Inflammatory macrophage treated with lipopolysaccharide for 4 hours (primary cell): ENCODE data around the gene SEC63.

Source experiments
- DNase-seq: peaks from one replicate; pipeline ENCODE4 v3.0.0-alpha.2; 2020

The SEC63 gene

DNA sequence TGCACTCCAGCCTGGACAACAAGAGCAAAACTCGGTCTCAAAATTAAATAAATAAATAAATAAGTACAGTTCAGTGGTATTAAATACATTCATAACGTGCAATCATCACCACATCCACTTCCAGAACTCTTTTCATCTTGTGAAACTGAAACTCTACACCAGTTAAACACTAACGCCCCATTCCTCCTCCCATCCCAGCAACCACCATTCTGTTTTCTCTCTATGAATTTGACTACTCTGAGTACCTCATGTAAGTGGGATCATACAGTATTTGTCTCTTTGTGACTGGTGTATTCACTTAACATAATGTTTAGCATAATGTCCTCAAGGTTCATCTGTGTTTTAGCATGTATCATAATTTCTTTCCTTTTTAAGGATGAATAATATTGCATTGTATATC lies 104.8 kb downstream of the SEC63 start:
- no peak for DNase-seq

GRCh38 chr6:107849325-107849724 lies 108.7 kb downstream of the SEC63 start:
- DNase-seq: no peak

GRCh38 chr6:107847844-107848802 lies 109.9 kb downstream of the SEC63 start:
- peak; percentile 76 for DNase-seq

DNA sequence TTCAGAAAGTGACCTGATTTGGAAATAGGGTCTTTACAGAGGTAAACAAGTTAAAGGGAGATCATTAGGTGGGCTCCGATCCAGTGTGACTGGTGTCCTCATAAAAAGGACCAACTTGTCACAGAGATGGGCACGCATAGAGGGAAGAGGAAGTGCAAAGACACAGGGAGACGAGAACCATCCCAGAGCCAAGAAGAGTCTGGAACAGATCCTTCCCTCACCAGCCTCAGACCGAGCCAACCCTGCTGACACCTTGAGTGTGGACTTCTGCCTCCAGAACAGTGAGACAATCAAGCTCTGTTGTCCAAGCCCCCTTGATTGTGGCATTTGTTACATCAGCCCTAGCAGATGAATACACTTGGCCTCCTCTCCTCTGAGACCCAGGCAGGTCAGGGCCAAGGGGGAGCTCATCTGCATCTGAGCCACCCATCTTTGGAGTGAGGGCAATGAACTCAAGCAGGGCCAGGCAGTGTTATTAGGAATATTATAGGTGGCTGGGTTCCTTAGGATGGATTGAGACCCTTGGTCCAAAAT lies 111.7 kb downstream of the SEC63 start:
- DNase-seq: no peak

GRCh38 chr6:107845777-107846176 lies 112.2 kb downstream of the SEC63 start:
- no peak for DNase-seq

- no peak for DNase-seq
Measured at GRCh38 chr6:107843400-107843799, 114.6 kb downstream of the SEC63 start.

DNA sequence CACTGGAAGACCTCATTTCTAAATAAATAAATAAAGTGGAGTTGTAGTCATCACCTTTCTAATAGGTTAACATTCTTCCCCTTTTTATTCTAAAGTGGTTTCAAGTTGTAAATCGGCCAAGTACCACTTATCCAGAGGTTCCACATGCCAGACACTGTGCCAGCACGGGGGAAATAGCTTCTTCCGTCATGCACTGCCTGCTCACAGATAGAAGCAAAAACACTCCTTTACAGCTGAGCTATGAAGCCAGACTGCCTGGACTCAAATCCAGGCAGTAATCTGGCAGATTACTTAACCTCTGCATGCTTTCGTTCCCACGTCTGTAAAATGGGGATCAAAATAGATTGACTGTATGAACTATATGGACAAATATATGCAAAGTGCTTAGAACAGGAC lies 116.7 kb downstream of the SEC63 start:
- no peak for DNase-seq

DNA sequence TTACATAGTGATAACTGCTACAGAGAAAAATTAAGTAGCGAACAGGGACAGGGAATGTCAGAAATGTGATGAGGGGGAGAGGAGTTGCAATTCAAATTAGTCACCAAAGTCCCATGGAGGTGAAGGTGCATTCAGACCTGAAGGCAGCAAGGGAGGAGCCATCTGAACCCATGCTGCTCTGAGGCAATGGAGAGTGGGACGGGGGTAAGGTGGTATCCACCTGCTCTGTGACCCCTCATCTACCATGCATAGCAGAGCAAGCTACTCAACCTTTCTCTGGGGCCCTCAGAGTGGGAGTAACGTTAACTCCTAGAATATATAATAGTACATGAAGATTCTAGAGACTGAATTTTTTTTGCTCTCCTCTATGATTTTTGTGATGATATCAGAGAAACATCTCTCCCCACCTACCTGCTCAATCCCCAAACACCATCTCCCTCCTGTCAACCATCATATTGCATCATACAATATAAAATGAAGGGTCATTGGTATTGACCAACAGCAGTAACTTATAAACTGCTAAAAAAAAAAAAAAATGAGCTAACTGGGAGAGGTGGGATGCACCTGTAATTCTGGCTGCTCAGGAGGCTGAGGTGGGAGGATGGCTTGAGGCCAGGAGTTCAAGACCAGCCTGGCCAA lies 117.3 kb downstream of the SEC63 start:
- no peak for DNase-seq

DNA sequence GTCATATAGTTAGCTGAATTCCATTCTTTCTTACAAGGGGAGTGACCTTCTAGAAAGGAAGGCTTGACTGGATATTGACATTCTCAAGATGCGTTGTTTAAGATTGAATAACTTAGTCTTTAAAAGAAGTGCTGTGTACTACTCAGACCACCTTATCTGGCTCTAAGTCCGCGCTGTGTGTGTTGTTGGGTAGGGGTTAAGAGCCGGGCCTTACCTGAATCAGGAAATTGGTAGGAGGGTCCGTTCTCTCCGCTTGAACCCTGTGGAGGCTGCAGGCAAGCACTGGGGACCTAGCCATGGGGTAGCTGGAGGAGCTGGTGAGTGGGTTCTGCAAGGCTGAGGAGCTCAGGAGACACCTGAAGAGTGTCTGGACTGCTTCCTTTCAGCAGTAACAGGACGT lies 124.9 kb downstream of the SEC63 start:
- no peak for DNase-seq

GRCh38 chr6:107832151-107833056 lies 125.6 kb downstream of the SEC63 start:
- DNase-seq: peak; percentile 28

DNA sequence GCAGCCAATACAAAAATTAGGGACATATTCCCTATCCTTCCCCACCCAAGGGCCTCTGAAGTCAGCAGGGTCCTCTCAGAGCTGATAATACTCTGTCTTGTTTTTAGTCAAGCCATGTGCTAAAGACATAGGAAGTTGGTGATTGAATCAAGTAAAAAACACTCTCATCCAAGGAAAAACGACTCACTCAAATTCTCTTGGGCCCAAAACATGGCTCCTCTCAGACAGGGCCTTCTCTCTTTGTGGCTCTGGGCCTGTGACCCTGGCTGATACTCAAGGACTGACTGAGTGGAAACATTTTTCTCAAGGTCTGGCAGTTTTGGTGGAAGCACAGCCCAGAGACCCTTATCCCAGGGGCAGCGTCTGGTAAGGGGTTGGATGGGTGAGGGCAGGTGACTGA lies 127.9 kb downstream of the SEC63 start:
- no peak for DNase-seq

DNA sequence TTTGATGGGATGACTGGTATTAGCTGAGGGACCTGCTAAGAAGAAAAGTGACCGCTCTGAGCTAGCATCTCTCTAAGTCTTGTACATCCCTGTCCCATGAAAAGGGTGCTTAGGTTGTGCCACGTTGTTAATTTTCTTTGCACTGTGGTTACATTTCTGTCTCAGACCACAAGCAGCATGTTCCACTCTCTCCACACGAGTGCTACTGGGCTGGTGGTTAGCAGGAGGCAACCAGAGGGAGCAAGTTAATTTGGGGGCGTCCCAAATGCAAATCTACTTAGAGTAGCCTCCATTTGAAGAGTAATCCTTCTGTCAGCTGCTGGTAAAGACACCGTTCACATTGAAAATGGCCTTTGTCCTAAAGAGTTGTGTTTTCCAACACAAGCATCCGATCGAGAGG lies 130.5 kb downstream of the SEC63 start:
- DNase-seq: no peak

GRCh38 chr6:107823047-107823557 lies 134.9 kb downstream of the SEC63 start:
- DNase-seq: no peak

DNA sequence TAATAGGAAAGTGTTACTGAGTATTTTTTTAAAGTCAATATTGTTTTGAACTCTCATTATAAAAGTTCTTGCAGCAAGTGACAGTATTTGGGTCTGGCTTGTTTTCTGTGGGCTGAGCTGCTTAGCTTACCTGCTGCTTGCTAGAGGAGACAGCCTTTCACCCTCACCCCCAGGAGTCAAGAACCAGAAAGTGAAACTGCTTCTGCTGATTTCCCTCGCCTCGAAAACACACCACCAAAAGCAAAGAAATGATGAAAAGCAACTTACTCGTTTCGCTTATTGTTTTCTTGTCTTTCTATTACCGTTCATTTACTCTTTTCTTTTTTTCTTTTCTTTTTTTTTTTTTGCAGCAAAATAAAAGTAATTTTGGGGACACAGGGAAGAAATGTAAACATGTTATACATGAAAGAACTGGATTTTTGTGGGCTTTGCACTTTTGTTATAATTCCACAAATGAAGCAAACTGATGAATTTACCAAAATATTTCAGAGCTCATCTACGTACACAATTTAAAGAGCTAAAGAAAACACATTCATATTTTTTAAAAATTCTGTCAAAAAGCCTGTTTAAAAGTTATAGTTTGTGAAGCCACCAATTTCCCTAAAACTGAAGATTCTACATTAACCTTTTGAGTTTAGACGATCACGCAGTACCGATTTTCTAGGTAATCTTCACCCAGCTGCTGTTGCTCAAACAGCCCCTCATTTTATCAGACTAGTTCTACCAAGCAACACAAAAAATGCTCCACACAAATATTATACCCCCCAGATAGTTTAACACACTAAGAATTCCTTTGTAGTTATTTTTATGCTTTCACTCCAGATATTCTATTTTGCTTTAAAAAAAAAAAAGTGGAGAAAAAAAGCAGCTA lies 135.6 kb downstream of the SEC63 start:
- DNase-seq: peak; percentile 44

DNA sequence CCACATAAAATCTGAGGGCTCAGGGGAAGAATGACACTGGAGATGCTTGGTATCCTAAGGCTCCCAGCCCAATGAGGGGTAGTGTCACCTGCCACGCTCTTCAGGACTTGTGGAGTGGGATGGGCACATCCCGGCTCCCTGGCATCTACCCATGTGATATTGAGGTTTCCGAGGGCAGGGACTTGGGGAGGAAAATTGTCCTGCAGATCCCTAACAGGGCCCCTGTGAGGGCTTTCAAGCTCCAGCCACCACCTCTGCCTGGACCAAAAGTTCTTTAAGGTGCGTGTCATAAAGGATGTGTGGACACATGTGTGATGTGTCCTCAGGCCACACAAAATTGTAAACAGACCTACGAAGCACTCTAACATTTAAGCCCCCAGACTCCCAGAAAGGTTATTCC lies 136.4 kb downstream of the SEC63 start:
- no peak for DNase-seq

- peak; percentile 24 for DNase-seq
Measured at GRCh38 chr6:107820338-107821261, 137.4 kb downstream of the SEC63 start.

GRCh38 chr6:107819964-107820337 lies 138.1 kb downstream of the SEC63 start:
- no peak for DNase-seq

- no peak for DNase-seq
Measured at GRCh38 chr6:107819217-107819616, 138.8 kb downstream of the SEC63 start.

GRCh38 chr6:107818272-107818671 lies 139.7 kb downstream of the SEC63 start:
- DNase-seq: no peak

- no peak for DNase-seq
Measured at GRCh38 chr6:107817784-107818183, 140.2 kb downstream of the SEC63 start.
